Measurements from ENCODE around the gene DDX47.
"Not testable (repeated sequence)": the region's sequence is repeated elsewhere in the genome, so short reads cannot be mapped to it uniquely, and the experiment has no call there.

Gene DDX47

GRCh38 chr12:12799163-12799920 lies 13.8 kb upstream of the DDX47 start:
- Histone ChIP-seq H3K4me1 (ENCODE audit: low read length) (peaks cover 42% of the 10 kb centered on the region), H3K36me3 (replicated peaks; ENCODE audit: insufficient read depth, low read length) (no peaks in the 10 kb centered on the region), H3K27me3 (replicated peaks; ENCODE audit: insufficient read depth, low read length) (no peaks in the 10 kb centered on the region), H3K9me3 (replicated peaks; ENCODE audit: insufficient read depth, low read length) (no peaks in the 10 kb centered on the region), H3K79me2 (ENCODE audit: low read length) (no peaks in the 10 kb centered on the region), H3K4me3 (ENCODE audit: low read length) (no peak overlapping the region), H3K9me2 (replicated peaks; ENCODE audit: insufficient read depth, low read length) (no peaks in the 10 kb centered on the region), H3K27ac (ENCODE audit: low read length) (no peak overlapping the region), H4K20me1 (ENCODE audit: insufficient read depth, low read length) (no peaks in the 10 kb centered on the region), H2AFZ (ENCODE audit: low read length) (no peak overlapping the region), H3K9ac (ENCODE audit: low read length) (no peak overlapping the region), H3F3A (ENCODE audit: insufficient read depth, low read length) (peaks cover 26% of the 10 kb centered on the region), H3K4me2 (ENCODE audit: low read depth, low read length) (no peak overlapping the region)
- DNase-seq = no peak
- TF ChIP-seq EZH2 (optimal IDR thresholded peaks at IDR 0.05; ENCODE audit: low read depth, low read length) = no peak
- no peak for TF ChIP-seq CTCF (IDR thresholded peaks at IDR 0.05; ENCODE audit: low read length)
- no peak for TF ChIP-seq EZH2phosphoT487 (IDR thresholded peaks at IDR 0.05; ENCODE audit: low read length)

GRCh38 chr12:12800406-12801180 lies 12.6 kb upstream of the DDX47 start:
- Histone ChIP-seq H4K20me1 (ENCODE audit: insufficient read depth, low read length) (no peaks in the 10 kb centered on the region), H2AFZ (ENCODE audit: low read length) (no peak overlapping the region), H3F3A (ENCODE audit: insufficient read depth, low read length) (peaks cover 26% of the 10 kb centered on the region), H3K9me3 (replicated peaks; ENCODE audit: insufficient read depth, low read length) (no peaks in the 10 kb centered on the region), H3K4me3 (ENCODE audit: low read length) (no peak overlapping the region), H3K36me3 (replicated peaks; ENCODE audit: insufficient read depth, low read length) (no peaks in the 10 kb centered on the region), H3K9me2 (replicated peaks; ENCODE audit: insufficient read depth, low read length) (no peaks in the 10 kb centered on the region), H3K4me2 (ENCODE audit: low read depth, low read length) (no peak overlapping the region), H3K4me1 (ENCODE audit: low read length) (peaks cover 43% of the 10 kb centered on the region), H3K9ac (ENCODE audit: low read length) (no peak overlapping the region), H3K79me2 (ENCODE audit: low read length) (no peaks in the 10 kb centered on the region), H3K27me3 (replicated peaks; ENCODE audit: insufficient read depth, low read length) (no peaks in the 10 kb centered on the region), H3K27ac (ENCODE audit: low read length) (no peak overlapping the region)
- TF ChIP-seq CTCF (IDR thresholded peaks at IDR 0.05; ENCODE audit: low read length) (no peak), EZH2phosphoT487 (IDR thresholded peaks at IDR 0.05; ENCODE audit: low read length) (no peak), EZH2 (optimal IDR thresholded peaks at IDR 0.05; ENCODE audit: low read depth, low read length) (no peak)
- no peak for DNase-seq

- H3K9me3 ChIP-seq (replicated peaks; ENCODE audit: insufficient read depth, low read length); H3K79me2 ChIP-seq (ENCODE audit: low read length); H3K9me2 ChIP-seq (replicated peaks; ENCODE audit: insufficient read depth, low read length); H3K27me3 ChIP-seq (replicated peaks; ENCODE audit: insufficient read depth, low read length); H3K4me3 ChIP-seq (ENCODE audit: low read length); H3K36me3 ChIP-seq (replicated peaks; ENCODE audit: insufficient read depth, low read length); H3K27ac ChIP-seq (ENCODE audit: low read length); H3K9ac ChIP-seq (ENCODE audit: low read length); DNase-seq; H3K4me2 ChIP-seq (ENCODE audit: low read depth, low read length); H4K20me1 ChIP-seq (ENCODE audit: insufficient read depth, low read length); H2AFZ ChIP-seq (ENCODE audit: low read length): not testable (repeated sequence)
- Histone ChIP-seq H3F3A (ENCODE audit: insufficient read depth, low read length) (peaks cover 26% of the 10 kb centered on the region), H3K4me1 (ENCODE audit: low read length) (peaks cover 41% of the 10 kb centered on the region)
Measured at GRCh38 chr12:12801656-12802055, 11.5 kb upstream of the DDX47 start.

Measured in MM.1S (cell line).